NT2/D1 (cell line): ENCODE data around the gene TTC3.

ENCODE experiments used
- DNase-seq: peaks from one replicate; pipeline ENCODE4 v3.0.0-alpha.2; 2011; ENCODE audit warnings: low read depth, low spot score
- H3K27me3 ChIP-seq: 2 replicates; pipeline ENCODE4 v1.6.0; 2011; ENCODE audit warnings: mild to moderate bottlenecking; ENCODE audit not compliant: insufficient read length, insufficient read depth
- H3K36me3 ChIP-seq: 2 replicates; pipeline ENCODE4 v1.6.1; 2011; ENCODE audit warnings: mild to moderate bottlenecking, low read length, mixed read lengths; ENCODE audit not compliant: insufficient read depth, insufficient read length
- H3K4me1 ChIP-seq: 2 replicates; pipeline ENCODE4 v1.5.1; 2011; ENCODE audit not compliant: insufficient read depth, insufficient read length
- H3K4me3 ChIP-seq: 2 replicates; pipeline ENCODE4 v1.5.1; 2011; ENCODE audit warnings: low read depth; ENCODE audit not compliant: insufficient read length
- H3K9ac ChIP-seq: 2 replicates; pipeline ENCODE4 v1.6.0; 2011; ENCODE audit warnings: low read depth; ENCODE audit not compliant: insufficient read length
- H3K9me3 ChIP-seq: 2 replicates; pipeline ENCODE4 v1.5.1; 2011; ENCODE audit warnings: mild to moderate bottlenecking, low read length; ENCODE audit not compliant: insufficient read depth
- SUZ12 ChIP-seq: IDR thresholded peaks from 2 replicates; pipeline ENCODE4 v1.6.1; 2011; ENCODE audit not compliant: insufficient read length, insufficient read depth; ENCODE audit errors: extremely low read depth
- YY1 ChIP-seq: IDR thresholded peaks from 2 replicates; pipeline ENCODE4 v1.6.1; 2011; ENCODE audit not compliant: insufficient read length, insufficient read depth
- ZNF274 ChIP-seq: IDR thresholded peaks from 2 replicates; pipeline ENCODE4 v1.6.1; 2011; ENCODE audit warnings: mild to moderate bottlenecking, low read depth, low read length

The TTC3 gene

DNA sequence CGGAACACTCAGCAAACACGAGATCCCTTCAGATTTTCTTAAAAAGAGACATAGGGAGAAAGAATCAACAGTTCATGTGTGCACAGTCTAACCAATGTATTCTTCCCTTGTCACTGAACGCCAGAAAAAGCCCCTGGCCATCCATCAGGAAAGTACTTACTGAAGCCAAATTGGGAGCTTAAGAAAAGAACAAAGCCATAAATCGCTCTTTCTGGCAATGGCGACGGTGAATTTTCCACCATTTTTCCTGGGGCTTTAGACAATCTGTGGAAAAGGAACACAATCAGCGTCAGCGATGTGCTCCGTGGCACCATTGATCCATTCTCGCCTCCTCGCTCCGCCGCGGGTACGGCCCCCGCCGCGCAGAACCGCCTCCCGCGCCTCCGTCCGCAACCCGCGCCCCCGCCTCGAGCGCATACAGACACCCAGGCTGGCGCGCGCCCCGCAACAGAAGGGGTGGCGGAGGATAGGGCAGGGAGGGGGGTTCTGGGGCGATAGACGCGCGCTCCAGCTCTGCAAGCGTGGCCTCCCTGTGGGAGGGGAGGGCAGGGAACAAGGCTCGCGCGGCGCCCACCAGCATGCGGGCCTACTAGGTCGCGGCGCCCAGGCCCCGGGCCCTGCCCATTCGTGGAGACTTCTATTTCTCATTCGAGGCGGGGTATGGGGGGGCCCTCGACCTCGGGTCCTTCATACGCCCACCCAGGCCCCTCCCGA, 623 bp upstream of the TTC3 start:
- H3K9ac ChIP-seq, result peak overlapping the region; percentile 92
- no peaks in the 10 kb centered on the region; the same call in 1 of the 2 replicates for H3K9me3 ChIP-seq
- peaks cover 23% of the 10 kb centered on the region for H3K36me3 ChIP-seq
- peak overlapping the region; percentile 72 for H3K4me3 ChIP-seq
- peaks cover 17% of the 10 kb centered on the region for H3K27me3 ChIP-seq
- H3K4me1 ChIP-seq, result peaks cover 11% of the 10 kb centered on the region
- no peak for DNase-seq
- no peak for TF ChIP-seq SUZ12
- no peak for TF ChIP-seq YY1
- no peak for TF ChIP-seq ZNF274

DNA sequence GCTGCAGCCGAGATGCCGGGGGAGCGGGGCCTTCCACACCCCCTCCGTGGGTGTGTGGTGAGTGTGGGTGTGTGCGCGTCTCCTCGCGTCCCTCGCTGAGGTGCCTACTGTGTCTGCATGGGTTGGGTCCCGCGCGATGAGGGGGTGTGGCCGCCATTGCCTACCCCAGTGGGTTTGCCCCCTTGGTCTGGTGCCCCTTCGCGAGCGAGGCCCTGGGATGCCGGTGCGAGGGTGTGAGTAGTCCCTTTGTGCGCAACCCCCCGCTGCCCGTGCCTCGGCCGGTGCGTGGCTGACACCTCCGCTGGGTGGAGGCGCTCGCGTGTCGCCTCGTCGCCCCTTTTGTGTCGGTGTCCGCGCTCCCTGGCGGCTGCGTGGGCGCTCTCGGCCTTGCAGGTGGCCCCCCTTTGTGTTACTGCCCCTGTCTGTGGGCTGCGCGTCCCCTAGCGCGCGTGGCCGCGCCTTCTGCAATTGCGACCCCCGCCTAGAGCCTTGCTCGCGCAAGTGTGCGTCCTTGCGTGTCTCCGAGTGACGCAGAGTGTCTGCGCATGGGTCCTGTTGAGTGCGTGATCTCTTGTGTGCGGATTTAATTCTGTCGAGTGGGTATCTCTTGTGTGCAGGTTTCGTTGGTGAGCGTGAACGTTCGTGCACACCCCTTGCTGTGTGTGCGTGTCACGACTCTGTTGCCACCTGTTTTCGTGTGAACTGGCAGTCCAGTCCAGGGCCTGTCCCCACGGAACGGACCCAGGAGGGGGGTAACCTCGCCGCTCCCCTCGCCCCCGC, 553 bp downstream of the TTC3 start:
- DNase-seq, result no peak
- H3K27me3 ChIP-seq, result peaks cover 17% of the 10 kb centered on the region
- peaks cover 14% of the 10 kb centered on the region for H3K36me3 ChIP-seq
- TF ChIP-seq SUZ12 (no peak), YY1 (no peak), ZNF274 (no peak)
- peak overlapping the region; percentile 91 for H3K9ac ChIP-seq
- H3K4me1 ChIP-seq, result peaks cover 11% of the 10 kb centered on the region
- H3K9me3 ChIP-seq, result no peaks in the 10 kb centered on the region; the same call in 1 of the 2 replicates
- peak overlapping the region; percentile 91 for H3K4me3 ChIP-seq

- Histone ChIP-seq H3K4me3 (peak overlapping the region; percentile 91), H3K27me3 (peaks cover 17% of the 10 kb centered on the region), H3K9me3 (no peaks in the 10 kb centered on the region; the same call in 1 of the 2 replicates), H3K4me1 (peaks cover 11% of the 10 kb centered on the region), H3K36me3 (peaks cover 8% of the 10 kb centered on the region), H3K9ac (peak overlapping the region; percentile 91)
- no peak for DNase-seq
- TF ChIP-seq SUZ12 (no peak), ZNF274 (no peak), YY1 (no peak)
Measured at GRCh38 chr21:37074197-37074510, 1.1 kb downstream of the TTC3 start.

DNA sequence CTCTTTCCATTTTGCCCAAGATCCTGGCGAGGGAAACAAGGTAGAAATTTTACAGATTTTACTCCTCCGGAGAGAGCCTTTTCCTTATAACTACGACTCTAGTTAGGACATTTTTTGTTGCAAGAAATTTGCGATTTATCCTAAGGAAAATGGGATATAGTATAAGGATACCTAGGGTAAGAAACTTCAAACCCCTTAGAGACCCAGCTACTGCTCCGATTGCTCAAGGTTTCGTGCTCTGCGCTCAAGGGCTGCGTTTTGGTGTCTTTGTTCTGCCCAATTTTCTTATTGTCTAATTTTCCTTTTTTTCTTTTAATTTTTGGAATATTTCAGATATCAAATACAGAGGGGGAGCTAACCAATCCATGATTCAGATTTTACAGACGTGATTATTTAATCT, 1.5 kb downstream of the TTC3 start:
- Histone ChIP-seq H3K4me3 (peak overlapping the region; percentile 91), H3K36me3 (peaks cover 7% of the 10 kb centered on the region), H3K9me3 (no peaks in the 10 kb centered on the region; the same call in 1 of the 2 replicates), H3K9ac (peak overlapping the region; percentile 91), H3K4me1 (peaks cover 11% of the 10 kb centered on the region), H3K27me3 (peaks cover 17% of the 10 kb centered on the region)
- TF ChIP-seq YY1 (no peak), SUZ12 (no peak), ZNF274 (no peak)
- no peak for DNase-seq

DNA sequence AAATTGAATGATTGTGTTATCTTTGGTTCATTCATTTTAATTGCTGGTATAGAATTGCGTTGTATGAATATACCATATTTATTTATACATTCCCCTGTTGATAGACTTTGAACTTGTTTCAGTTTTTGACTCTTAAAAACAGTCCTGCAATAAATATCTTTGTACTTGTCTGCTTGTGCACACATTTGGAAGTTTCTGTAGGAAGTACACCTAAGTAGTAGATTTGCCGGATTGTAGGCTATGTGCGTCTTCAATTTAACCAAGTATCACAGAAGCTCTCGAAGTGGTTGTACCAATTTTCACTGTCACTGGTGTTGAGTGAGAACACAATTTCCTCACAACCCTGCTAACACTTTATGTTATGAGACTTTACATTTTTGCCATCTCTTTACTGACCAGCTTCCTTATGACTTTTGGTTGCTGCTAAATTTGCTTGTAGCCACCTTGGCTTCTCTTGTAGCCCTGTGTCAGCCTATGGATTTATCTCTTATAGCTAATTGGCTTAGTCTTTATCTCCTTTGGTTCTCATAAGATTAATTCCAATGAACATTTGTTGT, 2.2 kb downstream of the TTC3 start:
- Histone ChIP-seq H3K27me3 (peaks cover 17% of the 10 kb centered on the region), H3K4me3 (no peak overlapping the region), H3K4me1 (peaks cover 11% of the 10 kb centered on the region), H3K36me3 (peaks cover 1% of the 10 kb centered on the region), H3K9me3 (no peaks in the 10 kb centered on the region; the same call in 1 of the 2 replicates), H3K9ac (no peak overlapping the region)
- DNase-seq, result no peak
- no peak for TF ChIP-seq YY1
- no peak for TF ChIP-seq ZNF274
- TF ChIP-seq SUZ12, result no peak

DNA sequence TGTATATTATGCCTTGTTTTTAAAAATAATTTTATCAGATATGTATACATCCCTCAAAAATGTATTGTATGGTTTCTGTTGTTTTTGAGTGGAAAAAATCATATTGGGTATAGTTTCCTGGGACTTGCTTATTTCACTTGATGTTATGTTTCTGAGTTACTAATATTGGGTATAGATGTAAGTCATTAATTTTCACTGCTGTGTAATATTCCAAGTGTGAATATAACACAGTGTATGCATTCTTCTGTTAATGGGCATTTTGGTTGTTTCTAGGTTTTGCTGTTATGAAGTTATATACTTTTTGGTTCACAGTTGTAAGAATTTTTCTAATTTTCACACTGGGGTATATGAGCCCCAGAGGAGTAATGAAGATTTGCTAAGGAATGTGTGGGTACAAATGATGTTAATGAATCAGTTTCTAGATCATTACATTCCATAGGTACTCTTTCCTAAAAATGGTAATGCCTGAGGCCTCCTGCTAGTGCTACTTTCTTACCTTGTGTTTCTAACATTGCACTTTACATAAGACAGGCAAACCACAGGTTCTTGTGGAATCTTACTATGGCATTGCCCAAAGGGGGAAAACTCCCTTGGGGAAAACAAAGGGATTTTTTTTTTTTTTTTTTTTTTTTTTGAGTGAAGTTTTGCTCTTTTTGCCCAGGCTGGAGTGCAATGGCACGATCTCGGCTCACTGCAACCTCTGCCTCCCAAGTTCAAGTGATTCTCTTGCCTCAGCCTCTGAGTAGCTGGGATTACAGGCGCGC, 3.2 kb downstream of the TTC3 start:
- Histone ChIP-seq H3K4me3 (no peak overlapping the region), H3K9me3 (no peaks in the 10 kb centered on the region; the same call in 1 of the 2 replicates), H3K27me3 (peaks cover 17% of the 10 kb centered on the region), H3K36me3 (no peaks in the 10 kb centered on the region), H3K9ac (no peak overlapping the region), H3K4me1 (peaks cover 11% of the 10 kb centered on the region)
- TF ChIP-seq ZNF274 (no peak), YY1 (no peak), SUZ12 (no peak)
- DNase-seq, result no peak
